RPMI7951 (cell line): ENCODE results near the gene HHIPL1. TPM values are rescaled to one million over a fixed set of nuclear protein-coding genes. Genes with fewer than 3 reads are reported as not detected.

Experiments
- DNase-seq: peaks from one replicate; pipeline ENCODE4 v3.0.0-alpha.2; 2012; ENCODE audit warnings: low read depth
- total RNA-seq: library from RNA; depleted of rRNA; stranded (reverse); fragments of >200 nt; shearing (Covaris generic); gene quantifications from 2 replicates; pipeline ENCODE4 v1.2.3, GENCODE V29; 2014

The HHIPL1 gene
- total RNA-seq, 1 experiment from 2014 or later, result 0.24 TPM

GRCh38 chr14:99716091-99716849 lies 71.3 kb downstream of the HHIPL1 start:
- DNase-seq, result no peak

- DNase-seq, result no peak
Observed at GRCh38 chr14:99716850-99717681, 72.1 kb downstream of the HHIPL1 start.

- no peak for DNase-seq
Observed at GRCh38 chr14:99717682-99718013, 72.7 kb downstream of the HHIPL1 start.

GRCh38 chr14:99718031-99718810 lies 73.3 kb downstream of the HHIPL1 start:
- no peak for DNase-seq

GRCh38 chr14:99718811-99719192 lies 73.9 kb downstream of the HHIPL1 start:
- no peak for DNase-seq

- no peak for DNase-seq
Observed at GRCh38 chr14:99720941-99721791, 76.2 kb downstream of the HHIPL1 start.

GRCh38 chr14:99721792-99722516 lies 77.0 kb downstream of the HHIPL1 start:
- no peak for DNase-seq

- DNase-seq, result no peak
Observed at GRCh38 chr14:99722741-99723140, 77.8 kb downstream of the HHIPL1 start.

GRCh38 chr14:99724196-99724891 lies 79.4 kb downstream of the HHIPL1 start:
- no peak for DNase-seq

- no peak for DNase-seq
Observed at GRCh38 chr14:99724939-99725773, 80.2 kb downstream of the HHIPL1 start.

- no peak for DNase-seq
Observed at GRCh38 chr14:99725774-99726537, 81.0 kb downstream of the HHIPL1 start.

- DNase-seq, result no peak
Observed at GRCh38 chr14:99726538-99727095, 81.7 kb downstream of the HHIPL1 start.

GRCh38 chr14:99727096-99727870 lies 82.4 kb downstream of the HHIPL1 start:
- no peak for DNase-seq

- DNase-seq, result no peak
Observed at GRCh38 chr14:99728231-99728920, 83.4 kb downstream of the HHIPL1 start.

GRCh38 chr14:99728981-99729451 lies 84.1 kb downstream of the HHIPL1 start:
- DNase-seq, result no peak
